Stimulated activated CD8-positive, alpha-beta memory T cell treated with anti-CD3 and anti-CD28 coated beads, Interleukin-15, amount 100 ng/mL, for 1 hour (primary cell): ENCODE data around the gene NPHS1.
"Not testable (repeated sequence)": the region's sequence is repeated elsewhere in the genome, so short reads cannot be mapped to it uniquely, and the experiment has no call there.

Source experiments
- DNase-seq: peaks from one replicate; pipeline ENCODE4 v3.0.0-alpha.2; 2020; ENCODE audit warnings: low read depth

NPHS1 gene

DNA sequence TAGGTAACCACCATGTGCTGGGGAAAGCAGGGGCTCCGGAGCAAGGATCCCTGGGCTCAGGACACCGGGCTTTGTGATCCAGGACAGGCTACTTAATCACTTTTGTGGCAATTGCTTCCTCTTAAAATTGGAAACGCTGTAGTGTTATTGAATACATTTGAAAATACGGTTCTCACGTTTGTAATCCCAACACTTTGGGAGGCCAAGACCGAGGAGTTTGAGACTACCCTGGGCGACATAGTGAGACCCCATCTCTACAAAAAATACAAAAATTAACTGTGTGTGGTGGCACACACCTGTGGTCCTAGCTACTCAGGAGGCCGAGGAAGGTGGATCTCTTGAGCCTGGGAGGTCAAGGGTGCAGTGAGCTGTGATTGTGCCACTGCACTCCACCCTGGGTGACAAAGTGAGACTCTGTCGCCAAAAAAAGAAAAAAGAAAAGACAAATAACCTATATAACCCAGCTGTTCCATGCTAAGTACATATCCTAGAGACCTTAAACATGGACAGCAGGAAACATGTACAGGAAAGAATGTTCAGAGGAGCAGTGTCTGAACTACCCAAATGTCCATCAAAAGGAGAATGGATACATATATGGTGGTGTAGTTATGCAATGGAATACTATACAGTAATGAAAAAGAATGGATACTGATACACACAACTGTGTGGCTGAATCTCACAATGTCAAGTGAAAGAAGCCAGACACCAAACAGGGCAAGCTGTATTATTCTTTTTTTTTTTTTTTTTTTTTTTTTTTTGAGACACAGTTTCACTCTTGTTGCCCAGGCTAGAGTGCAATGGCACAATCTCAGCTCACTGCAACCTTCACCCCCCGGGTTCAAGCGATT is 39.0 kb downstream of the NPHS1 start:
- no peak for DNase-seq

DNA sequence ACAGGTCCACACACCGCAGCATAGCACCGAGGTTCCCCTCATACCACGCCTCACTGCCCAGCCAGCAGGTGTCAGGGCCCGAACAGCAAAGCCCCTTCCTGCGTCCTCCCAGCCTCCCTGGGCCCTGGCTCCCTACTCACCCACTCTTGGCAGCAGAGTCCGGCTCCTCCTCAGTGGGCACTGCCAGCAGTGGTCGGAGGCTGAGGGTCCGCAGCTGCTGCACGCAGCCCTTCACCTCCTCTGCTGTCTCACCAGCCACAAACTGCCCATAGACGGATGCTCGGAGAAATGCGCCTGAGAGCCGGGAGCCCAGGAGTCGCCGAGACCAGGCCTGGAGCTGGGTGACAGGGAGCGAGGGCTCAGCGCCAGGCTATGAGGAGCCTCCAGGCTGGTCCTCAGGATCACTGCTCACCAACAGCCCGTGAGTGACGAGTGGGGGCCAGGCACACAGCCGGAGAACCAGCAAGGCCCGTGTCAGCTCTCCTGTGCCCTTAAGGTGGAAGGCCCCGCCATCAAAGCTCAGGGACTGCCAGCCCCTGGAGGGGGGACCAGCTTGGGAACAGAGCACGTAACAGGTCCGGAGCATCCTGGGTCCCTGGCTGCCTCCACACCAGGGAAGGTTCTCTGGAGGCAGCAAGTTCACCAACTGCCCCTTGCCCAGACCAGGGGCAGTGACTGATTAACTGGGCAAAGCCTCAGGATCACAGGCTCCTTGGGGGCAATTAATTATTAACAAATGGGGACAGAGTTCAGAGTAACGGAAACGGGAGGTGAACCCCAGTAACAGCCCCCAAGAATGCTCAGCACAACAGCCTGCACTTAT is 39.9 kb downstream of the NPHS1 start, which contains the start of gene PRODH2:
Gene PRODH2 (minus strand): TSS at position 626 of the 823 bp plus-strand sequence. CDS start 40 bp downstream, at position 586.
- DNase-seq: no peak

DNA sequence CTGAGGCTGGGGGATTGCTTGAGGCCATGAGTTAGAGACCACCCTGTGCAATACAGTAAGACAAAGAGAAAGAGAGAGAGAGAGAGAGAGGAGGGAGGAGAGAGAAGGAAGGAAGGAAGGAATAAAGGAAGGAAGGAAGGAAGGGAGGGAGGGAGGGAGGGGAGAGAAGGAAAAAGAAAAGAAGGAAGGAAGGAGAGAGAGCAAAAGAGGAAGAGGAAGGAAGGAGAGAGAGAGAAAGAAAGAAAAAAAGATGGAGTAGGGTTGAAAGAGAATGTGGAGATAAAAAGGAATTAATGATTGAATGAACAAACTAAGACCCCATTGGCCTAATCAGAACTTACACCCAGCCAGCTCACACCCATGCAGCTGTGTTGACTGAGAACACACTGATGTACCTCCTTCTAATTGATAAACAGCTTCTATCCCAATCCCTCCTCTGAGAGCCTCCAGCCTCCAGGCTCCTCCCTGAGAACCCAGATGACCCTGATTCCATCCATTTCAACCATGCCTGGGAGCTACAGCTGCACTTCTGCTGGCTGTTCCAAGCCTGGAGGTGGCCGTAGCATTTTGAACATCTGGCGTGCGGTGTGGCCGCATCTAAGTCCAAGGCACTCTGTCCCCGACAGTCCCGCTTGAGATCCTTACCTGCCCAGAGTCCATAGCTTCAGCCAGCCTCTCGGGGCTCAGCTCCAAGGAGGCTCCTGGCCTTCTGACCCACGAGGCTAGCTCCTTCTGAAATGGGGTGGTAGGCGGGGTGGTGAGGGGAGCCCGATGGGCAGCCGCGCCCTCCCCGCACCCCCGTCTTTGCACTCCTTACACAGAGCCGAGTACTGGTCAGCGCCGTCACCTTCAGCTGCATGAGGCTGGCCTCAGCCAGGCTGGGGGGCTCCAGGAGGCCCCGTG is 40.7 kb downstream of the NPHS1 start:
- no peak for DNase-seq

DNA sequence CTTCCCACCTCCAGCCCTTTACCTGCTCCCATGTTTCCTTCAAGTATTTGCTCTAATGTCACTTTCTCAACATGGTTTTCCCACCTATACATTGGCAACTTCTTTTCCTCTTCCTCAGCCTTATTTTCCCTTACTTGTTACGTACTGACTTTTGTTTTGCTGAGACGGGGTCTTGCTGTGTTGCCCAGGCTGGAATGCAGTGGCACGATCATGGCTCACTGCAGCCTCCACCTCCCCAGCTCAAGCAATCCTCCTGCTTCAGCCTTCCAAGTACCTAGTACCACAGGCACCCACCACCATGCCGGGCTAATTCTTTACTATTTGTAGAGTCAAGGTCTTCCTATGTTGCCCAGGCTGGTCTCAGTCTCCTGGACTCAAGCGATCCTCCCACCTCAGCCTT is 44.7 kb downstream of the NPHS1 start:
- DNase-seq: no peak

DNA sequence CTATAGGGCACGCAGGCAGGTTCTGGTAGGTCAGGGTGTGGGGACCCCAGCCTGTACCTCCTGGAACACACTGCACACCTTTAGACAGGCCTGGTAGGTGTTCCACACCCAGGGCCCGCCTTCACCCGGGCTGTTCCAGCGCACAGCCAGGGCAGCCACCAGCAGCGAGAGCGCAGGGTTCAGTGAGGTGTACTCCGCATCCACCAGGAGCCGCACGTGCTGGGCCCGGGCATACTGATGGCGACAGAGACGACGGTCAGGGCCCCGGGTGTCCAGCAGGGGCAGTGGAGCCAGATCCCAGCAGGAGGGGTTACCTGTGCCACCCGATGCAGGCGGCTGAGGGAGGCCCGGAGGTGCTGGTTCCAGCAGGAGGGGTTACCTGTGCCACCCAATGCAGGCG is 45.7 kb downstream of the NPHS1 start:
- DNase-seq: no peak

DNA sequence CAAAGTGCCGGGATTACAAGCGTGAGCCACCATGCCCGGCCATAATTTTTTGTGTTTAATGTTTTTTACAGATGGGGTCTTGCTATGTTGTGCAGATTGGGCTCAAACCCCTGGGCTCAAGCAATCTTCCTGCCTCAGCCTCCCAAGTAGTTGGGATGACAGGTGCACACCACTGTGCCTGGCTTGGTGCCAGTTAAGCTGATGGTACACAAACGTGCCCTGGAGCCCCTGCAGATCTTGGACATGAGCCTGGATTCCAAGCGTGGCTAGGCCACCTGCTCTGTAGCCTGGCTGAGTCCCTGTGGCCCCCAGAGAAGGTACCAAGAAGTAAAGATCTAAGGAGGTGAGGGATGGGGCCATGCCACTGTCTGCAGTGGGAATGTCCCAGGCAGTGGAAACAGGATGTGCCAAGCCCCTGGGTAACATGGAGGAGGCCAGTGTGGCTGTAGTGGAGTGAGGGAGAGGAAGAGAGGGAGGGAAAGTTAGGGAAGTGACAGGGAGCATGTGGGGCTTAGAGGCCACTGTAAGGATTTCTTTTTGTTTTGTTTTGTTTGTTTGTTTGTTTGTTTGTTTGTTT is 46.7 kb downstream of the NPHS1 start:
- DNase-seq: no peak

DNA sequence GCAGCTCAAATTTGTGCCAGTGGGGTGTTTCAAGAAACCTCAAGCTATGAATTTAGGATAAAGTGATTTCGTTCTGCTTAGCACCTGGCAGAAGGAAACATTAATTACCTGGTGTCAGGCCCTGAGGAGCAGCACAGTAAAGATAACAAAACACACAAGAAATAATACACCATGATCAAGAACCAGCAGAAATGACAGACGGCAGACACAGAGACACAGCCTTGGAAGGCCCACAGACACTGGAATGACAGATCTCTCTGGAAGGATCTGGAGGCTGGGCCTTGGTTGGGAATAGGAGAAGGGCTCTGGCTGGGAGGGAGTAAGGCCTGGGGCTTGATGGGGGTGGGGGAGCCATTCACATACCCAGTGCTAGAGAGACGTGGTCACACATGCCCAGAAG is 50.5 kb downstream of the NPHS1 start:
- no peak for DNase-seq

DNA sequence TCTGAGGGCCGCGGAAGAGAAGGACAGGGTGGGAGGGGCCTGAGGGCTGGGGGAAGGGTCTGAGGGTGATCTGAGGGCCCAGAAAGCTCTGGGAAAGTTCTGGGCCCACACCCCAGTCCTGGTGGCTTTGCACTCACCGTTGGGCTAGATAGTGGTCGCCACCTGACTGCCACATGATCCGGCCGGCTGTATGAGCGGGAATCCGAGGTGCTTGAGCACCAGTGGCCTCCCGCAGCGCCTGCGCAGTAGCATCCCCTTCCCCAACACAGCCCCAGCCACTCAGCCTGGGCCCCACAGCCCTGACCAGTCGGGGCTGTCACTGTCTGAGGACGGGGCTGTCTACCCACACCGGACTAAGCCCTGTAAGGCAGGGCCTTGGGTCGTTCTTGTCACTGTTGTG is 54.6 kb downstream of the NPHS1 start:
- no peak for DNase-seq

DNA sequence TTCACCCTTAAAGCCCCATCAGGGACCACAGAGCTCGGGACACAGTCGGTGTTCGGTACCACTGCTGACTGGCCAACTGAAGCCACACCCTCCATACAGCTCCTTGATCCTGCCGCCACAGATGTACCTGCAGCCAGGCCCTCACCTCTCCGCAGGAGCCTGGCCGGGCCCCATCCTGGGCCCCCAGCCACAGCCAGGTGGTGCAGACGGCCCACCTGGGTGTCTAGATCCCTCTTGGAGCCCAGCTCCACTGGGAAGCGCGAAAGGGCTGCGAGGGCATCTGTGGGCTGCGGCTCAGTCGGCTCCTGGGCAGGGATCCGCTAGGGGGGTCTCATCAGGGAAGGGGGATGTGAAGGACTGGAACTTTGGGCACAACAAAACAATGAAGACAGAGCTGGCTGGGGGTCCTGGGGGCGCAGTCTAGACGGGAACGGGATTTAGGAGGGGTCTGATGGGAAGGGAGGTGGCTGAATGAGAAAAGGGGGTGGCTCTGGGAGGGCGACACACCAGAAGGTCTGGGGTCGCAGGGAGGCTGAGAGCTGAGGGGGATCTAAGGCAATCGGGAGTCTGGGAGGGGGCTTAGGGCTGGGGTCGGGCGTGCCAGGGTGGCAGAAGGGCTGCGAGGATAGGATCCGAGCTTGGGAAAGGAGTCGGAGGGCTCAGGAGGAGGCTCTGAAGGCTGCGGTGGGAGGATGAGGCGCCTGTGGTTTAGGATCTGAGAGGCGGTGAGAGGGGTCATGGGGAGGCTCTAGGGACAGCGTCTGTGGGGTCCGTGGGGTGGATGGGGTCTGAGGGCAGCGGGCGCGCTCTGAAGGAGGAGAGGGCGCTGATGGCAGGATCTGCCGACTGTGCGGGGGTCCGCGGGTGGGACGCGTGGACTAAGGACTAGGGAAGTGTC is 55.4 kb downstream of the NPHS1 start:
- DNase-seq: no peak

DNA sequence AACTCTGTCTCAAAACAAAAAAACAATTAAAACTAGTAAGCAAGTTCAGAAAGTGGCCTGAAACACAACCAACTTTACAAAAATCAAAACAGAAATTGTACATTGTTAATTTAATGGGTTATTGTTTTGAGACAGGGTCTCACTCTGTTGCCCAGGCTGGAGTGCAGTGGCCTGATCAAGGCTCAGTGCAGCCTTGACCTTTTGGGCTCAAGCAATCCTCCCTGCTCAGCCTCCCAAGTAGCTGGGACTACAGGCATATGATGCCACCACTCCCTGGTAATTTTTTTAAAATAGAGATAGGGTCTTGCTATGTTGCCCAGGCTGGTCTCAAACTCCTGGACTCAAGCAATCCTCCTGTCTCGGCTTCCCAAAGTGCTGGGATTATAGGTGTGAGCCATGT is 56.7 kb downstream of the NPHS1 start:
- DNase-seq: not testable (repeated sequence)

DNA sequence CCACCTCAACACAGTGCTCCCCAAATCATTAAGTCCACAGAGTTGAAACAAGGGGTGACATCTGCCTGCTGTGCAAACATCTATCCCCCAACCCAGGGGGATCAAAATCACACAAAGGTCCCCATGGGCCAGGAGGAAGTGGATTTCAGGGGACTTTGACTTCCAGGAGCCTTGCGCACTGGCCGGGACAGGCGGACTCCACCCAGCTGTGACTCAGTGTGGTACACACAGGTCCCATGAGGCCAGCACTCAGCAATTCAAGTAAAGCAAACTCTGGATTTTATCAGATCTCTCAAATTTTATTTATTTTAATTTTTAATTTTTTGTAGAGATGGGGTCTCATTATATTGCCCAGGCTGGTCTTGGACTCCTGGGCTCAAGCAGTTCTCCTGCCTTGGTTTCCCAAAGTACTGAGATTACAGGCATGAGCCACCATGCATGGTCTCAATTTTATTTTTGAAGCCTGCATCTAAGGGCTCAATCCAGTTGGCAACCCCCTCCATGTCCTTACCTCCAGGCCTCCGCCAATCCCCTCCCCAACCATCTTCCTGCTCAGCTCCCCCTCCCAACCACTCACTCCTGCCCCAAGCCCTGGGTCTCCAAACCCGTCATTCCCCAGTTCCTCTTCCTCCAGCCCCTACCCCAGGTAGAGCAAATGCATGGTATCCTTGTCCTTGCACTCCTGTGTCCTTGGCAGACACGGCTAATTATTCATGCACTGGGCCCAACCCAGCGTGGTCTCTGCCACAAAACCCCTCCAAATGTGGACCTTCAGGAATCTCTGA is 58.7 kb downstream of the NPHS1 start:
- DNase-seq: no peak

DNA sequence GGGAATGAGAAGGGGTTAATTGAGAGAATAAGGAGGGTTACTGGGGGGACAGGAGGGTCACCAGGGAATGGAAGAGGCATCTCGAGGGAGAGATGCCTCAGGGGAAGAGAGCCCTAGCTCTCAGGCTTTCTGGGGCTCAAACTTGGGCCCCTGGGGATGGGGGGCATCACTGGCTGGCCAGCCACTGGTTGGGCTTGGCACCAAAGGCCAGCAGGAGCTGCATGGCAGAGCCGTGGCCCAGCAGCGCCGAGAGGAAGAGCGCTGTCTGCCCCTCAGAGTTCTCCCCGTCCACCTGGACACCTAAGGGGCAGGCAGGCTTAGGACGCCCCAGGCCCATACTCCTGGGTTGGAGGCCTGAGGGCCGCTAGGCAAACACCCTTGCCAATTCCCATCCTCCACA is 59.4 kb downstream of the NPHS1 start:
- no peak for DNase-seq

DNA sequence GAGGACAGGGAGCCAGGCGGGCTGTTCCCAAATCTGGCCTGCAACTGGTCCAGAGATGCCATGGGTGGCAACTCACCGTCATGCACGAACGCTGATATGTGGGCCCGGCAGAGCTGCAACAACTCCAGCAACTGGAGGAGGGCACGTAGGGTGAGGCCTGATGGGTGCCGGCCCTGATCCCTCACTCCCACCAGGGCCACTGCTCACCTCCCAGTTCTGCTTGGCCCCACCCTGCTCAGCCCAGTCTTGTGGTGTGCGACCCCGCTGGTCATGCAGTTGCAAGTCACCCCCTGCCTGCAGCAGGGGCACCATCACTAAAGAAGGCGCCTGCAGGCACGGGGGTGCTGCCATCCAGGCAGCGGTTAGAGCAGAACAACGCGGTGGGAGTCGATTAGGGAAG is 60.0 kb downstream of the NPHS1 start:
- DNase-seq: no peak

DNA sequence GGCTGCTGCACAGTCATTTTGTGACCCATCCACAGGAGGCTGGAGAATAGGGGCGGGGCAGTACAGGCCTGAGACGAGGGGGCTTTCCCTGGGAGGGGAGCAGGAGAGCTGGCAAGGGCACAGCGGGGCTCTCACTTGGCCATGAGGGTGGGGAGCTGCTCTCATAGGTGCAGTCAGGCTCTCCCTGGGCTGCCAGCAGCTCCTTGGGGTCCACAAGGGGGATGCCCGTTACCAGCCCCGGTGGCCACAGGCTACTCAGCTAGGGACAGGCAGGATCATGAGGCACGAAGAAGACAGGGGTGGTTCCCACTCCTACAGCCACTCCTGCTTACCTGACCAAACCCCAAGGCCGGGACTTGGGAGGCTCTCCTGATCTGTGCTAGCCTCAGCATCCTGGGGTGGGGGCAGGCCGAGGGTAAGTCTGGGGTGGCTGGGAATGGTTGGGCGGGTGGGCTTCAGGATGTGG is 60.5 kb downstream of the NPHS1 start:
- no peak for DNase-seq

DNA sequence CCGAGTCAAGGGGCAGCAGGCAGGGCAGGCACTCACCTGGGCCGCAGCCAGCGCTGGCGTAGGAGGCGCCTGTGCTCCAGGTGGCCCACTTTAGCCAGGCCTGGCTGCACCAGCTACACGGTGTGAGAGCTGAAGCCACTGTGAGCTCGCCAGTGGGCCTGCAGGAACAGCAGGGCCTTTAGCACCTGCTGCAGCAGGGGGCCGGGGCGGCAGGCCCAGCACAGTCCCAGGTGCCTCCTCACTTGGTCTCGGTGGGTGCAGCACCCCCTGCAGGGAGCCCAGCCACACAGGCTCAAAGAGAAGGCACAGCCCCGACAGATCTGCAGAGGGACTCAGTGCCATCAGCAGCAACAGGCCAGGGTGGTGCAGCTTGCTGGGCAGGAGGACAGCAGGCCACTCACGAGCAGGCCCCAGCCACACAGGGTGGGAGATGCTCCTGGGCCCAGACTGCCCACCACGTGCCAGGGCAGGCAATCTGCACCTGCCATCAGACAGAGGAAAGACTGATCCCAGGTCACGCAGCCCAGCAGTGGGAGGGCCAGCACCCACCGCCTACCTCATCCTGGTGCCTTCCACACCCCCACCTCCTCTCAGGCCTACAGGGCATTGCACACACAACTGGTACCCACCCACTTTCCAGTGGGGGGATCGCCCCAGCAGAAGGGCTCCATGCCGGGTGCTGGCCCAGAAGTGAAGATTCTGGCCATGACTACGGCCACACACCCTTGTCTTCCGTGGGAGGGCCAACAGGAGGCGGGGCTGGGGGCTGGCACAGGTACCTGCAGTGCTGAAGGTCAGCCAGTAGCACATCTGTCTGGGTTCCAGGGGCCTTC is 61.1 kb downstream of the NPHS1 start:
- no peak for DNase-seq

DNA sequence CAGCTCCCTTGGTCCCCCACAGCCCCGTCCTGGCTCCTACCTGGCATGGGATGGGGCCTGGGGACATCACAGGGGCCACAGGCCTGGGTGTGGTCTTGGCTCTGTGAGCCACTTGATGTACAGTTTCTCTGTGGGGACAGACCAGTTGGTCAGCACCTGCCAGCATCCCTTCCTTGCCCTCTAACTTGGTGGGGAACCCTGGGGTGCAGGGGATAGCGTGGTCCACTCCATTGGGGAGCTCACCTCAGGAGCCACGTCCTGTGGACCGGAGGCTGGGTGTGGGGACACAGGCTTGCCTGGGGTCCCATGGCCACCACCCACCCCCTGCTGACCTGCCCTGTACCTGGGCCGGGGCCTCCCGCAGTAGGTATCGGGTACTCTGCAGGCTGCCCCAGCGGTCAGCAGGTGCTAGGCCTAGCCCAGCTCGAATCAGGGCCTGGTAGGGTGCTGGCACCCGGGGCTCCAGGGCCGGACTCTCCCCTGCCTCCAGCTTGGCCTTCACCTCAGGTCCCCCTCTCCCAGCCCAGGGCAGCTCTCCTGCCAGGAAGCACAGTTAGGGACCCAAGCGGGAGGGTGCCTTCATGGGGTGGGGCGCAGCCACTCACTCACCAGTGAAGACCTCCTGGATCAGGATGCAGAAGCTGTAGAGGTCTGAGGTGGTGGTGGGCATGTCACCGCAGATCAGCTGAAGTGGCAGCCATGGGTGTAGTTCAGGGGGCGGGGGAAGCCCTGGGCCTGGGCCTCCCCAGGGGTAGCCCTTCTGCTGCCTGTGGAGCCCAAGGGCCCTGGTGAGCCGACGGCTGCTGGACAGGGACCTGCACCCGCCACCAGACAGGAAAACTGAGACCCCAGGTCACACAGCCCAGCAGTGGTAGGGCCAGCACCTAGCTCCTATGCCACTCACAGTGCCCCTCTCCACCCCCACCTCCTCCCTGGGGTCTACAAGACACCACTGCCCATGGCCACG is 62.0 kb downstream of the NPHS1 start:
- DNase-seq: no peak

DNA sequence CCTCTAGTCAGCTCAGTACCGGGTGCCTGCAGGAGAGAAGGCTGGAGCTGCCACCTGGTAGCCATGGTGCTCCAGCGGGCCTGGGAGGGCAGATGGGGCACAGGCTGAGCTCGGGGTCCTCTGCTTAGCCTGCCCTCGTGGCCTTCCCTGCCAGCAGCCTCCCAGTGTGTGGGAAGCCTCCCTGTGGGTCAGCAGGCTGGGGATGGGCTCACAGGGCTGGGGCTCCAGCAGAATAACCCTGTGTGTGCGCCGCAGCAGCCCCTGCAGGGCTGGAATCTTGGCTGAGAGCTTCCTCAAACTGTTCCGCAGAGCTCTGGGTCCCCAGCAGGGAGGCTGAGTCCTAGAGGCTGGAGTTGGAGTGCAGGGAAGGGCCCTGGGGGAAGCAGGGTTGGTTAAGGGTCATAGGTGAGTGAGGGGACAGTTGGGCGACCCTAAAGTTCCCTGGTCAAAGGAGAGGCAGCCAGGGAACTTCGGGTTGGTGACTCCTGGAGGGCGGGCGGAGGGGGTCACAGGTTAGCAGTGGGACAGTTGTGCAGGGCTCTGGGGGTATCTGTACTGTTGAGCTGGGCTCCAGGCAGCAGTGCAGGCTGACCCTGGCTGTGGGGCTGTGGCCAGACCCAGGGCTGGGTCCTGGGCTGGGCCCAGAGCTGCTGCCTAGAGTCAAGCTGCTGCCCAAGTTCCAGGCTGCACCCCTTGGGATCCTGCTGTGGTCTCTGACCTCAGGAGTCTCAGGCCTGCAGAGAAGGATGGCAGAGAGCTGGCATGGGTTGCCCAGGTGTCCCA is 62.9 kb downstream of the NPHS1 start:
- no peak for DNase-seq
